Measurements from ENCODE around the gene TNFRSF21.
"Not testable (repeated sequence)": the region's sequence is repeated elsewhere in the genome, so short reads cannot be mapped to it uniquely, and the experiment has no call there.

Gene TNFRSF21

GRCh38 chr6:47283993-47284392 lies 25.7 kb downstream of the TNFRSF21 start:
- DNase-seq: no peak

- no peak for DNase-seq
Measured at GRCh38 chr6:47278545-47278944, 31.2 kb downstream of the TNFRSF21 start.

- no peak for DNase-seq
Measured at GRCh38 chr6:47277702-47278101, 32.0 kb downstream of the TNFRSF21 start.

- no peak for DNase-seq
Measured at GRCh38 chr6:47276377-47276776, 33.3 kb downstream of the TNFRSF21 start.

GRCh38 chr6:47275640-47276039 lies 34.1 kb downstream of the TNFRSF21 start:
- no peak for DNase-seq

- DNase-seq: not testable (repeated sequence)
Measured at GRCh38 chr6:47275132-47275531, 34.6 kb downstream of the TNFRSF21 start.

GRCh38 chr6:47268572-47269187 lies 41.0 kb downstream of the TNFRSF21 start:
- no peak for DNase-seq

- DNase-seq: no peak
Measured at GRCh38 chr6:47267301-47267700, 42.4 kb downstream of the TNFRSF21 start.

- no peak for DNase-seq
Measured at GRCh38 chr6:47265971-47266370, 43.7 kb downstream of the TNFRSF21 start.

- no peak for DNase-seq
Measured at GRCh38 chr6:47264775-47265184, 44.9 kb downstream of the TNFRSF21 start.

- DNase-seq: no peak
Measured at GRCh38 chr6:47263268-47263667, 46.4 kb downstream of the TNFRSF21 start.

- no peak for DNase-seq
Measured at GRCh38 chr6:47262231-47262630, 47.5 kb downstream of the TNFRSF21 start.

GRCh38 chr6:47261191-47261590 lies 48.5 kb downstream of the TNFRSF21 start:
- no peak for DNase-seq

GRCh38 chr6:47260021-47260420 lies 49.7 kb downstream of the TNFRSF21 start:
- DNase-seq: no peak

GRCh38 chr6:47258724-47259347 lies 50.9 kb downstream of the TNFRSF21 start:
- no peak for DNase-seq

- DNase-seq: no peak
Measured at GRCh38 chr6:47256981-47257730, 52.5 kb downstream of the TNFRSF21 start.

- no peak for DNase-seq
Measured at GRCh38 chr6:47256361-47256760, 53.3 kb downstream of the TNFRSF21 start.

GRCh38 chr6:47254906-47255305 lies 54.8 kb downstream of the TNFRSF21 start:
- no peak for DNase-seq

GRCh38 chr6:47254051-47254450 lies 55.7 kb downstream of the TNFRSF21 start:
- no peak for DNase-seq

- no peak for DNase-seq
Measured at GRCh38 chr6:47253136-47253535, 56.6 kb downstream of the TNFRSF21 start.

- DNase-seq: no peak
Measured at GRCh38 chr6:47252633-47253032, 57.1 kb downstream of the TNFRSF21 start.

- no peak for DNase-seq
Measured at GRCh38 chr6:47251396-47251795, 58.3 kb downstream of the TNFRSF21 start.

- DNase-seq: no peak
Measured at GRCh38 chr6:47250302-47250701, 59.4 kb downstream of the TNFRSF21 start.

GRCh38 chr6:47248446-47248845 lies 61.3 kb downstream of the TNFRSF21 start:
- no peak for DNase-seq

Data from DMS79 (cell line).